H1 (cell line): ENCODE measurements around the gene KATNAL2. TPM values are rescaled to one million over a fixed set of nuclear protein-coding genes. Genes with fewer than 3 reads are reported as not detected.
A peak's percentile ranks its signal among the peaks of the same experiment; 100 is the strongest.

Experiments used
- CTCF ChIA-PET: fragments of 300-600 bp; sonication (Branson Sonifier 250); formaldehyde crosslinking; loops from one replicate; lab custom pipeline; 2021; ENCODE audit not compliant: partially characterized antibody; lab: Charles Lee
- POLR2A ChIA-PET: fragments of 300-600 bp; sonication (Branson Sonifier 250); formaldehyde crosslinking; loops from one replicate; lab custom pipeline; 2021; ENCODE audit warnings: inconsistent platforms; ENCODE audit not compliant: partially characterized antibody; lab: Charles Lee
- DNase-seq, 2 experiments: peaks; one replicate each; pipeline versions ENCODE4 v3.0.0 to v3.0.0-alpha.2; 2010 to 2022; ENCODE audit warnings: low spot score in 2 of 2, low read depth in 1 of 2, mixed read lengths in 1 of 2
- FAIRE-seq: peaks from 2 replicates; lab custom pipeline; 2011; peaks lifted over from hg19 to GRCh38; lab: Jason Lieb, UNC
- H2AFZ ChIP-seq: 2 replicates; pipeline ENCODE4 v1.8.1; 2012; ENCODE audit warnings: low read length, inconsistent platforms
- H2AK5ac ChIP-seq: 2 replicates; pipeline ENCODE4 v1.6.1; 2013; ENCODE audit warnings: low read depth, low read length
- H2BK120ac ChIP-seq: replicated peaks from 2 replicates; pipeline ENCODE3; 2013; ENCODE audit warnings: low read depth, low read length, inconsistent platforms
- H2BK12ac ChIP-seq: 2 replicates; pipeline ENCODE4 v1.6.1; 2013; ENCODE audit warnings: low read depth, low read length
- H2BK15ac ChIP-seq: 2 replicates; pipeline ENCODE4 v1.6.1; 2013; ENCODE audit warnings: low read length
- H2BK20ac ChIP-seq: 2 replicates; pipeline ENCODE4 v1.6.1; 2013; ENCODE audit warnings: low read length
- H2BK5ac ChIP-seq: 2 replicates; pipeline ENCODE4 v1.6.1; 2013; ENCODE audit warnings: low read depth, low read length
- H3K14ac ChIP-seq: 2 replicates; pipeline ENCODE4 v1.6.1; 2013; ENCODE audit warnings: inconsistent platforms; ENCODE audit not compliant: insufficient read length
- H3K18ac ChIP-seq: 2 replicates; pipeline ENCODE4 v1.6.1; 2013; ENCODE audit warnings: low read length; ENCODE audit errors: extremely low read depth
- H3K23ac ChIP-seq: 2 replicates; pipeline ENCODE4 v1.6.1; 2013; ENCODE audit warnings: inconsistent platforms; ENCODE audit not compliant: insufficient read length
- H3K23me2 ChIP-seq: 2 replicates; pipeline ENCODE4 v1.6.1; 2013; ENCODE audit warnings: low read depth, low read length
- H3K27ac ChIP-seq: 2 replicates; pipeline ENCODE4 v1.6.1; 2011; ENCODE audit warnings: low read depth, low read length, inconsistent platforms
- H3K27me3 ChIP-seq, 4 experiments: replicated peaks in 1 of 4; 1 replicate in 1 of 4; 2 replicates in 3 of 4; pipeline versions ENCODE4 v1.6.1 to v1.8.1; 2011 to 2013; ENCODE audit warnings: low read length in 3 of 4, mild to moderate bottlenecking in 3 of 4, inconsistent platforms in 2 of 4, mixed read lengths in 2 of 4, moderate library complexity in 1 of 4; ENCODE audit not compliant: control insufficient read depth in 3 of 4, insufficient read depth in 3 of 4; ENCODE audit errors: extremely low read depth in 1 of 4
- H3K36me3 ChIP-seq, 4 experiments: 2 replicates each; pipeline versions ENCODE4 v1.6.1 to v1.8.1; 2011 to 2013; ENCODE audit warnings: mild to moderate bottlenecking in 4 of 4, low read length in 3 of 4, moderate library complexity in 2 of 4, control low read depth in 1 of 4, inconsistent platforms in 1 of 4; ENCODE audit not compliant: insufficient read depth in 4 of 4, control insufficient read depth in 2 of 4
- H3K4ac ChIP-seq: replicated peaks from 2 replicates; pipeline ENCODE3; 2013; ENCODE audit warnings: low read length, low read depth, mixed read lengths, inconsistent platforms; ENCODE audit not compliant: insufficient read length
- H3K4me1 ChIP-seq, 4 experiments: replicated peaks in 1 of 4; 1 replicate in 1 of 4; 2 replicates in 3 of 4; pipeline versions ENCODE4 v1.6.1 to v1.8.1; 2011 to 2013; ENCODE audit warnings: low read length in 3 of 4, inconsistent platforms in 2 of 4, mixed read lengths in 1 of 4; ENCODE audit not compliant: insufficient read depth in 4 of 4, control insufficient read depth in 3 of 4
- H3K4me2 ChIP-seq, 2 experiments: 2 replicates each; pipeline versions ENCODE4 v1.6.1 to v1.8.1; 2011 to 2013; ENCODE audit warnings: low read depth in 2 of 2, low read length in 2 of 2, control low read depth in 1 of 2, inconsistent platforms in 1 of 2, mild to moderate bottlenecking in 1 of 2; ENCODE audit not compliant: insufficient read depth in 1 of 2
- H3K4me3 ChIP-seq, 4 experiments: fragments of 200-600, 300-600 bp in 1 of 4; sonication (generic), shearing (Covaris generic), sonication (Bioruptor Twin) in 1 of 4; 2 replicates each; pipeline versions ENCODE4 v1.5.1 to v1.8.1; 2011 to 2016; ENCODE audit warnings: low read length in 4 of 4, low read depth in 3 of 4, control low read depth in 2 of 4, inconsistent platforms in 2 of 4, mild to moderate bottlenecking in 2 of 4, mixed read lengths in 1 of 4, moderate library complexity in 1 of 4; ENCODE audit not compliant: insufficient read depth in 2 of 4; ENCODE audit errors: extremely low read depth in 1 of 4
- H3K56ac ChIP-seq: replicated peaks from 2 replicates; pipeline ENCODE3; 2013; ENCODE audit warnings: low read depth, mild to moderate bottlenecking, mixed read lengths, low read length, inconsistent platforms; ENCODE audit not compliant: insufficient read length
- H3K79me1 ChIP-seq: 2 replicates; pipeline ENCODE4 v1.6.1; 2013; ENCODE audit warnings: low read depth, low read length, control low read depth
- H3K79me2 ChIP-seq, 2 experiments: 2 replicates each; pipeline versions ENCODE4 v1.6.1 to v1.8.1; 2012 to 2013; ENCODE audit warnings: low read length in 2 of 2, mild to moderate bottlenecking in 2 of 2, inconsistent platforms in 1 of 2; ENCODE audit not compliant: insufficient read depth in 2 of 2, control insufficient read depth in 1 of 2
- H3K9ac ChIP-seq, 4 experiments: replicated peaks in 1 of 4; 1 replicate in 1 of 4; 2 replicates in 3 of 4; pipeline versions ENCODE4 v1.6.1 to v1.8.1; 2011 to 2013; ENCODE audit warnings: low read depth in 3 of 4, low read length in 3 of 4, control low read depth in 2 of 4, mild to moderate bottlenecking in 2 of 4, moderate library complexity in 2 of 4, inconsistent platforms in 1 of 4; ENCODE audit errors: extremely low read depth in 1 of 4
- H3K9me3 ChIP-seq, 2 experiments: 2 replicates each; pipeline versions ENCODE4 v1.6.1 to v1.8.1; 2012 to 2013; ENCODE audit warnings: mild to moderate bottlenecking in 2 of 2, moderate library complexity in 2 of 2, control low read depth in 1 of 2, inconsistent platforms in 1 of 2, low read depth in 1 of 2, low read length in 1 of 2, mixed read lengths in 1 of 2; ENCODE audit not compliant: insufficient read depth in 2 of 2
- H4K20me1 ChIP-seq, 2 experiments: replicated peaks in 1 of 2; 2 replicates each; pipeline versions ENCODE3 to v1.8.1; 2011 to 2013; ENCODE audit warnings: inconsistent platforms in 2 of 2, low read length in 2 of 2, mild to moderate bottlenecking in 1 of 2; ENCODE audit not compliant: insufficient read depth in 2 of 2, control insufficient read depth in 1 of 2
- H4K5ac ChIP-seq: 2 replicates; pipeline ENCODE4 v1.6.1; 2013; ENCODE audit warnings: low read length, low read depth, mixed read lengths, inconsistent platforms; ENCODE audit not compliant: insufficient read length
- H4K8ac ChIP-seq: 2 replicates; pipeline ENCODE4 v1.8.0; 2013; ENCODE audit warnings: mild to moderate bottlenecking, moderate library complexity, low read length, inconsistent platforms; ENCODE audit not compliant: insufficient read depth; ENCODE audit errors: extremely low read depth
- H4K91ac ChIP-seq: replicated peaks from 2 replicates; pipeline ENCODE3; 2013; ENCODE audit warnings: low read length, mixed read lengths, inconsistent platforms; ENCODE audit not compliant: insufficient read length
- RAD21 ChIP-seq, 2 experiments: IDR thresholded peaks in 1 of 2; conservative IDR thresholded peaks in 1 of 2; 2 replicates each; pipeline ENCODE4 v1.6.1; 2011; ENCODE audit warnings: low read depth in 2 of 2, low read length in 2 of 2, improper control_type of control experiment in 1 of 2, inconsistent platforms in 1 of 2, mild to moderate bottlenecking in 1 of 2, moderate library complexity in 1 of 2
- TAF7 ChIP-seq: optimal IDR thresholded peaks from 2 replicates; pipeline ENCODE3; 2011; ENCODE audit warnings: low read depth, mild to moderate bottlenecking, inconsistent platforms, low read length, moderate library complexity, borderline replicate concordance
- TEAD4 ChIP-seq: IDR thresholded peaks from 2 replicates; pipeline ENCODE4 v1.6.1; 2012; ENCODE audit warnings: low read depth, low read length, inconsistent platforms, mixed read lengths
- WGBS, 2 experiments: shearing (Covaris generic) in 1 of 2; methylation state at CpG; one replicate each; pipeline versions ENCODE4 v1.1.6 to v1.1.7; 2013 to 2015; ENCODE audit warnings: low lambda C conversion rate in 2 of 2, mixed read lengths in 2 of 2, inconsistent platforms in 1 of 2, low coverage in 1 of 2, missing lambda C conversion rate in 1 of 2; ENCODE audit not compliant: insufficient replicate concordance in 2 of 2, insufficient coverage in 1 of 2, insufficient read length in 1 of 2; ENCODE audit errors: extremely low coverage in 1 of 2, missing lambda C conversion rate in 1 of 2; 5-methylcytosine and 5-hydroxymethylcytosine counted together
- polyA plus RNA-seq, 7 experiments: library from polyadenylated mRNA; depleted of rRNA in 3 of 7; stranded (reverse) in 5 of 7; unstranded in 2 of 7; fragments of >200 nt in 5 of 7; fragments of 200-250 nt in 2 of 7; gene quantifications; 1 replicate in 5 of 7; 2 replicates in 1 of 7; 4 replicates in 1 of 7; pipeline versions ENCODE4 v1.2.1 to v1.2.3, GENCODE V29; 2011 to 2013; ENCODE audit warnings: missing spikeins in 2 of 7, mixed read lengths in 2 of 7
- total RNA-seq: library from RNA; stranded (reverse); fragmentation: NEBNext Ultra II Directional; extraction: Animal tissue kit (Norgen Biotek cat#: 25700); gene quantifications from 2 replicates; pipeline ENCODE4 v1.2.1, GENCODE V29; 2021
- TF ChIP-seq, protein P1 (sequence below): IDR thresholded peaks from 2 replicates; pipeline ENCODE4 v1.6.1; 2011; ENCODE audit warnings: low read depth, mild to moderate bottlenecking, low read length; ENCODE audit not compliant: insufficient read depth
- TF ChIP-seq, protein P2 (sequence below), 3 experiments: IDR thresholded peaks; 1 replicate in 2 of 3; 2 replicates in 1 of 3; pipeline versions ENCODE4 v1.5.1 to v1.6.1; 2011; ENCODE audit warnings: low read length in 3 of 3, mild to moderate bottlenecking in 3 of 3, inconsistent platforms in 2 of 3, low read depth in 1 of 3, moderate library complexity in 1 of 3; ENCODE audit not compliant: insufficient read depth in 1 of 3; ENCODE audit errors: control extremely low read depth in 1 of 3

The KATNAL2 gene
- total and polyA plus RNA-seq, 2 of the 8 experiments (the other 6 are each of a cell fraction or from before 2014, with no cell fraction given): 10.0 to 15.2 TPM

DNA sequence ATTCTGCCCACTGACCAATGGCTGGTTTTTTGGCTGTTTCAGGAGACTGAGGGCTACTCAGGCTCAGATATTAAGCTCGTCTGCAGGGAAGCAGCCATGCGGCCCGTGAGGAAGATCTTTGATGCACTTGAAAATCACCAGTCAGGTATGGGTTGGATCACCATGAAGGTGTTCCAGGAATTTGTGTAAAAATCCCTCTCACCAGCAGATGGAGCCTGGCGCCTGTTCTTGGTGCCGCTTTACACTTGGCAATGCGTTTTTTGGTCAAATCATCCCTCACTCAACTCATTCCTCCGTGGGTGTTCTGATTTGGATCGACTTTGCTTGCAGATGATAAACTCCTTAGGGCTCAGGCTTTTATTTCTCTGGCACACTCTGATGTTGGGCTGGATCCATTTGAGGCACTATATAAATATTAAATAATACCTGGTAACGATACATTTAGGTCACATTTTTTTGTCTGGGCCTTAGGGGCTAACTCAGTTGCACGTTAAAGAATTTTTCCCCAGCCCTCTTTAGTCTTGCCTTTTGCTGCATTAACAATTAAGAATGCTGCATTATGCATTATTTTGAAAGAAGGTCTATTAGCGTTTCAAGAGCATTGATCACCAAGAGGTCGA is 182.9 kb downstream of the KATNAL2 start:
- Histone ChIP-seq H3K4ac (no peak overlapping the region), H3K4me3 (no peak overlapping the region), H2BK15ac (0 out of 2 replicates have a peak overlapping the region, but pooled peaks have one; percentile 77), H2BK20ac (peak overlapping the region; percentile 36; the same call in 1 of the 2 replicates), H2BK12ac (no peak overlapping the region), H3K79me1 (no peaks in the 10 kb centered on the region), H3K27me3 (no peaks in the 10 kb centered on the region), H2AK5ac (no peak overlapping the region), H3K18ac (no peak overlapping the region), H2AFZ (no peak overlapping the region), H4K5ac (no peak overlapping the region), H3K79me2 (no peaks in the 10 kb centered on the region), H4K8ac (no peak overlapping the region; the same call in 1 of the 2 replicates), H3K56ac (no peak overlapping the region), H3K23me2 (no peaks in the 10 kb centered on the region), H4K91ac (no peak overlapping the region), H3K27ac (no peak overlapping the region), H3K9me3 (no peaks in the 10 kb centered on the region), H3K23ac (no peak overlapping the region), H4K20me1 (no peaks in the 10 kb centered on the region), H3K9ac (no peak overlapping the region), H3K14ac (no peak overlapping the region), H3K4me1 (peaks cover 0 to 3% (median 0%) of the 10 kb centered on the region in 4 experiments; a peak in 1 of 7 replicates), H3K4me2 (0 out of 4 replicates have a peak overlapping the region, but pooled peaks of 1 of the 2 experiments have one; percentile 4), H3K36me3 (peaks cover 0 to 9% (median 2%) of the 10 kb centered on the region in 4 experiments; a peak in 2 of 8 replicates), H2BK120ac (no peak overlapping the region), H2BK5ac (no peak overlapping the region)
- TF ChIP-seq TEAD4: peak; percentile 92
- TF ChIP-seq, protein P1, sequence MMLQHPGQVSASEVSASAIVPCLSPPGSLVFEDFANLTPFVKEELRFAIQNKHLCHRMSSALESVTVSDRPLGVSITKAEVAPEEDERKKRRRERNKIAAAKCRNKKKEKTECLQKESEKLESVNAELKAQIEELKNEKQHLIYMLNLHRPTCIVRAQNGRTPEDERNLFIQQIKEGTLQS: no peak
- TF ChIP-seq TAF7: peak; percentile 13
- TF ChIP-seq RAD21 (IDR thresholded peaks at IDR 0.05 in 1 of 2, conservative IDR thresholded peaks at IDR 0.05 in 1 of 2; ENCODE audit: low read depth in 2 of 2, low read length in 2 of 2): peak; percentile 94 to 96
- TF ChIP-seq, protein P2, sequence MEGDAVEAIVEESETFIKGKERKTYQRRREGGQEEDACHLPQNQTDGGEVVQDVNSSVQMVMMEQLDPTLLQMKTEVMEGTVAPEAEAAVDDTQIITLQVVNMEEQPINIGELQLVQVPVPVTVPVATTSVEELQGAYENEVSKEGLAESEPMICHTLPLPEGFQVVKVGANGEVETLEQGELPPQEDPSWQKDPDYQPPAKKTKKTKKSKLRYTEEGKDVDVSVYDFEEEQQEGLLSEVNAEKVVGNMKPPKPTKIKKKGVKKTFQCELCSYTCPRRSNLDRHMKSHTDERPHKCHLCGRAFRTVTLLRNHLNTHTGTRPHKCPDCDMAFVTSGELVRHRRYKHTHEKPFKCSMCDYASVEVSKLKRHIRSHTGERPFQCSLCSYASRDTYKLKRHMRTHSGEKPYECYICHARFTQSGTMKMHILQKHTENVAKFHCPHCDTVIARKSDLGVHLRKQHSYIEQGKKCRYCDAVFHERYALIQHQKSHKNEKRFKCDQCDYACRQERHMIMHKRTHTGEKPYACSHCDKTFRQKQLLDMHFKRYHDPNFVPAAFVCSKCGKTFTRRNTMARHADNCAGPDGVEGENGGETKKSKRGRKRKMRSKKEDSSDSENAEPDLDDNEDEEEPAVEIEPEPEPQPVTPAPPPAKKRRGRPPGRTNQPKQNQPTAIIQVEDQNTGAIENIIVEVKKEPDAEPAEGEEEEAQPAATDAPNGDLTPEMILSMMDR (IDR thresholded peaks at IDR 0.05; ENCODE audit: control extremely low read depth in 1 of 3, insufficient read depth in 1 of 3, low read depth in 1 of 3, low read length in 3 of 3): peak; percentile 58 to 91 (median 87)
- ChIA-PET CTCF (interaction anchor here (0.6 to 5.2 kb wide), 29 partner anchors 10 to 655 kb away, joined by 3 to 77 read pairs (median 4); partner anchors contain the start of gene HDHD2), POLR2A (interaction anchor here (1.0 to 1.7 kb wide), 6 partner anchors 8 to 105 kb away, joined by 3 to 6 read pairs (median 4); no protein-coding TSS in a partner anchor)
- DNase-seq (peak; percentile 66 to 86), FAIRE-seq (peak; percentile 99)
- WGBS, 2 experiments: 36% methylated on average over 12 of the region's 12 CpGs; no CpG with 5 or more reads in 1 of the 2 experiments
